DND-41 (cell line): ENCODE data around the gene ACAP1.

ENCODE experiments used
- CTCF ChIP-seq: IDR thresholded peaks from 2 replicates; pipeline ENCODE4 v1.5.1; 2012; ENCODE audit warnings: borderline replicate concordance, low read length, moderate library complexity, mild to moderate bottlenecking; ENCODE audit not compliant: poor library complexity, severe bottlenecking; ENCODE audit errors: extremely low read depth
- EZH2 ChIP-seq: IDR thresholded peaks from 3 replicates; pipeline ENCODE4 v1.6.1; 2012; ENCODE audit warnings: borderline replicate concordance, low read depth, mild to moderate bottlenecking, moderate library complexity, low read length, inconsistent platforms; ENCODE audit not compliant: severe bottlenecking

- TF ChIP-seq CTCF: no peak
- TF ChIP-seq EZH2: no peak
Measured at GRCh38 chr17:7317161-7317803, 19.0 kb upstream of the ACAP1 start.
